NCI-H748 (cell line): ENCODE data around the gene ACAP3.
A peak's percentile ranks its signal among the peaks of the same experiment; 100 is the strongest.

Experiments
- DNase-seq: peaks from one replicate; lab custom pipeline; 2025; ENCODE audit not compliant: unreplicated experiment; lab: John Stamatoyannopoulos, UW

The ACAP3 gene

GRCh38 chr1:1307923-1308755, at the start of gene ACAP3, which contains the start of gene PUSL1:
ACAP3 (minus strand) TSS chr1:1307930; CDS start chr1:1307815, 115 bp downstream.
PUSL1 (plus strand) TSS chr1:1308597; CDS start chr1:1308644, 47 bp downstream.
- DNase-seq: peak; percentile 87

GRCh38 chr1:1356796-1357401, 49.2 kb upstream of the ACAP3 start:
- DNase-seq: no peak

GRCh38 chr1:1356166-1356795, 48.6 kb upstream of the ACAP3 start:
- no peak for DNase-seq

- peak; percentile 56 for DNase-seq
Observed at GRCh38 chr1:1355416-1355815, 47.7 kb upstream of the ACAP3 start.

GRCh38 chr1:1354271-1355247, 46.8 kb upstream of the ACAP3 start:
- DNase-seq: peak; percentile 12

- no peak for DNase-seq
Observed at GRCh38 chr1:1353389-1354151, 45.8 kb upstream of the ACAP3 start.

- DNase-seq: no peak
Observed at GRCh38 chr1:1352786-1353388, 45.2 kb upstream of the ACAP3 start.

- peak; percentile 20 for DNase-seq
Observed at GRCh38 chr1:1351511-1352427, 44.0 kb upstream of the ACAP3 start.

- peak; percentile 65 for DNase-seq
Observed at GRCh38 chr1:1349256-1350012, 41.7 kb upstream of the ACAP3 start, which contains the start of gene DVL1. DVL1 (minus strand) TSS chr1:1349418; CDS start chr1:1349065, 353 bp downstream.

- peak; percentile 31 for DNase-seq
Observed at GRCh38 chr1:1348420-1349255, 40.9 kb upstream of the ACAP3 start.

- DNase-seq: no peak
Observed at GRCh38 chr1:1347663-1348419, 40.1 kb upstream of the ACAP3 start.

GRCh38 chr1:1347026-1347595, 39.4 kb upstream of the ACAP3 start:
- DNase-seq: no peak

- DNase-seq: no peak
Observed at GRCh38 chr1:1346501-1346890, 38.8 kb upstream of the ACAP3 start.

GRCh38 chr1:1345860-1346500, 38.2 kb upstream of the ACAP3 start:
- no peak for DNase-seq

- no peak for DNase-seq
Observed at GRCh38 chr1:1345384-1345783, 37.7 kb upstream of the ACAP3 start.
